ENCODE data around the gene TGM3.

TGM3 gene

GRCh38 chr20:2382833-2383232, 87.0 kb downstream of the TGM3 start:
- Histone ChIP-seq H3K9me2 (ENCODE audit: low read depth, low read length) (no peaks in the 10 kb centered on the region), H3K27me3 (ENCODE audit: insufficient read depth, low read length) (no peaks in the 10 kb centered on the region), H3K4me3 (ENCODE audit: low read depth, low read length, poor library complexity, severe bottlenecking) (no peak overlapping the region), H3K9me3 (ENCODE audit: low read length) (peaks cover under 1% of the 10 kb centered on the region), H3K4me1 (ENCODE audit: insufficient read depth, low read length, severe bottlenecking) (no peaks in the 10 kb centered on the region), H4K20me1 (ENCODE audit: insufficient read depth, low read length) (no peaks in the 10 kb centered on the region), H3F3A (ENCODE audit: insufficient read depth, low read length) (no peaks in the 10 kb centered on the region), H2AFZ (ENCODE audit: low read length) (no peak overlapping the region), H3K36me3 (ENCODE audit: insufficient read depth, low read length) (no peaks in the 10 kb centered on the region), H3K9ac (ENCODE audit: low read length) (no peak overlapping the region), H3K79me2 (ENCODE audit: insufficient read depth, low read length) (no peaks in the 10 kb centered on the region), H3K27ac (ENCODE audit: low read depth, low read length, poor library complexity, severe bottlenecking) (no peak overlapping the region), H3K4me2 (ENCODE audit: low read length) (no peak overlapping the region)
- TF ChIP-seq, protein P1, sequence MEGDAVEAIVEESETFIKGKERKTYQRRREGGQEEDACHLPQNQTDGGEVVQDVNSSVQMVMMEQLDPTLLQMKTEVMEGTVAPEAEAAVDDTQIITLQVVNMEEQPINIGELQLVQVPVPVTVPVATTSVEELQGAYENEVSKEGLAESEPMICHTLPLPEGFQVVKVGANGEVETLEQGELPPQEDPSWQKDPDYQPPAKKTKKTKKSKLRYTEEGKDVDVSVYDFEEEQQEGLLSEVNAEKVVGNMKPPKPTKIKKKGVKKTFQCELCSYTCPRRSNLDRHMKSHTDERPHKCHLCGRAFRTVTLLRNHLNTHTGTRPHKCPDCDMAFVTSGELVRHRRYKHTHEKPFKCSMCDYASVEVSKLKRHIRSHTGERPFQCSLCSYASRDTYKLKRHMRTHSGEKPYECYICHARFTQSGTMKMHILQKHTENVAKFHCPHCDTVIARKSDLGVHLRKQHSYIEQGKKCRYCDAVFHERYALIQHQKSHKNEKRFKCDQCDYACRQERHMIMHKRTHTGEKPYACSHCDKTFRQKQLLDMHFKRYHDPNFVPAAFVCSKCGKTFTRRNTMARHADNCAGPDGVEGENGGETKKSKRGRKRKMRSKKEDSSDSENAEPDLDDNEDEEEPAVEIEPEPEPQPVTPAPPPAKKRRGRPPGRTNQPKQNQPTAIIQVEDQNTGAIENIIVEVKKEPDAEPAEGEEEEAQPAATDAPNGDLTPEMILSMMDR (IDR thresholded peaks at IDR 0.05; ENCODE audit: low read length) = no peak
- TF ChIP-seq EZH2 (IDR thresholded peaks at IDR 0.05; ENCODE audit: borderline replicate concordance, low read length) = no peak

DNA sequence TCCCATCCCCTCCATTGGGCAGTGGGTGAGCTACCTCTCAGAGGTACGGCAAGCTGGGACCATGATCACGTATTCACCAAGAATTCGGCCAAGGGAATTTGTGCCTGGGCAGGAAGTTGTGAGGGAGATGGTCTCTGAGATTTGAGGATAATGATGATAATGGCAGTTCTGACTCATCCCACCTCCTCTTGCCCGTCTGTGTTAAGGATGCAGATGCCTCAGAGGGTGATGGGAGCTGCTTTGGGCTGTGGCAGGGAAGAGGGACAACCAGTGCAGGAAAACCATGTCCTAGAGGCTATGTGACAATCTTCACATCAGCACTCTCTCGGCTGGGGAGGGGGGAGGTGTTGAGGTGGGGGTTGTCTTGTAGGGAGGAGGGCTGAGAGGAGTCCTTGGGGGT, 89.2 kb downstream of the TGM3 start:
- Histone ChIP-seq H3K9ac (ENCODE audit: low read length) (no peak overlapping the region), H2AFZ (ENCODE audit: low read length) (no peak overlapping the region), H3K27ac (ENCODE audit: low read depth, low read length, poor library complexity, severe bottlenecking) (no peak overlapping the region)

GRCh38 chr20:2385496-2385895, 89.7 kb downstream of the TGM3 start:
- Histone ChIP-seq H3K9me3 (ENCODE audit: low read length) (peaks cover 8% of the 10 kb centered on the region), H3K4me3 (ENCODE audit: low read depth, low read length, poor library complexity, severe bottlenecking) (no peak overlapping the region), H3K4me2 (ENCODE audit: low read length) (no peak overlapping the region), H3K27me3 (ENCODE audit: insufficient read depth, low read length) (no peaks in the 10 kb centered on the region; the same call in 1 of the 2 replicates), H4K20me1 (ENCODE audit: insufficient read depth, low read length) (no peaks in the 10 kb centered on the region), H3K27ac (ENCODE audit: low read depth, low read length, poor library complexity, severe bottlenecking) (no peak overlapping the region), H3K9me2 (ENCODE audit: low read depth, low read length) (no peaks in the 10 kb centered on the region), H3K4me1 (ENCODE audit: insufficient read depth, low read length, severe bottlenecking) (no peaks in the 10 kb centered on the region), H3F3A (ENCODE audit: insufficient read depth, low read length) (no peaks in the 10 kb centered on the region), H3K79me2 (ENCODE audit: insufficient read depth, low read length) (no peaks in the 10 kb centered on the region), H3K36me3 (ENCODE audit: insufficient read depth, low read length) (no peaks in the 10 kb centered on the region), H3K9ac (ENCODE audit: low read length) (no peak overlapping the region), H2AFZ (ENCODE audit: low read length) (no peak overlapping the region)
- TF ChIP-seq EZH2 (IDR thresholded peaks at IDR 0.05; ENCODE audit: borderline replicate concordance, low read length) = no peak
- TF ChIP-seq, protein P1 (IDR thresholded peaks at IDR 0.05; ENCODE audit: low read length) = no peak

More for the DNA sequence above, 89.2 kb downstream of the TGM3 start:
- Histone ChIP-seq H3K4me2 (ENCODE audit: low read length) (no peak overlapping the region), H3K4me1 (ENCODE audit: insufficient read depth, low read length, severe bottlenecking) (no peaks in the 10 kb centered on the region), H3F3A (ENCODE audit: insufficient read depth, low read length) (no peaks in the 10 kb centered on the region), H3K9me2 (ENCODE audit: low read depth, low read length) (no peaks in the 10 kb centered on the region), H4K20me1 (ENCODE audit: insufficient read depth, low read length) (no peaks in the 10 kb centered on the region), H3K4me3 (ENCODE audit: low read depth, low read length, poor library complexity, severe bottlenecking) (no peak overlapping the region), H3K9me3 (ENCODE audit: low read length) (peaks cover 8% of the 10 kb centered on the region), H3K79me2 (ENCODE audit: insufficient read depth, low read length) (no peaks in the 10 kb centered on the region), H3K36me3 (ENCODE audit: insufficient read depth, low read length) (no peaks in the 10 kb centered on the region), H3K27me3 (ENCODE audit: insufficient read depth, low read length) (no peaks in the 10 kb centered on the region; the same call in 1 of the 2 replicates)
- no peak for TF ChIP-seq EZH2 (IDR thresholded peaks at IDR 0.05; ENCODE audit: borderline replicate concordance, low read length)
- TF ChIP-seq, protein P1 (IDR thresholded peaks at IDR 0.05; ENCODE audit: low read length) = no peak
